Amniotic epithelial cell (primary cell): ENCODE measurements around the gene TLE7.

ENCODE experiments used
- DNase-seq: peaks from one replicate; pipeline ENCODE4 v3.0.0-alpha.2; 2010; ENCODE audit warnings: low read depth

TLE7 gene

GRCh38 chr16:71412270-71413160, 29.3 kb downstream of the TLE7 start:
- DNase-seq: peak; percentile 58

- no peak for DNase-seq
Observed at GRCh38 chr16:71410146-71410545, 31.7 kb downstream of the TLE7 start.

DNA sequence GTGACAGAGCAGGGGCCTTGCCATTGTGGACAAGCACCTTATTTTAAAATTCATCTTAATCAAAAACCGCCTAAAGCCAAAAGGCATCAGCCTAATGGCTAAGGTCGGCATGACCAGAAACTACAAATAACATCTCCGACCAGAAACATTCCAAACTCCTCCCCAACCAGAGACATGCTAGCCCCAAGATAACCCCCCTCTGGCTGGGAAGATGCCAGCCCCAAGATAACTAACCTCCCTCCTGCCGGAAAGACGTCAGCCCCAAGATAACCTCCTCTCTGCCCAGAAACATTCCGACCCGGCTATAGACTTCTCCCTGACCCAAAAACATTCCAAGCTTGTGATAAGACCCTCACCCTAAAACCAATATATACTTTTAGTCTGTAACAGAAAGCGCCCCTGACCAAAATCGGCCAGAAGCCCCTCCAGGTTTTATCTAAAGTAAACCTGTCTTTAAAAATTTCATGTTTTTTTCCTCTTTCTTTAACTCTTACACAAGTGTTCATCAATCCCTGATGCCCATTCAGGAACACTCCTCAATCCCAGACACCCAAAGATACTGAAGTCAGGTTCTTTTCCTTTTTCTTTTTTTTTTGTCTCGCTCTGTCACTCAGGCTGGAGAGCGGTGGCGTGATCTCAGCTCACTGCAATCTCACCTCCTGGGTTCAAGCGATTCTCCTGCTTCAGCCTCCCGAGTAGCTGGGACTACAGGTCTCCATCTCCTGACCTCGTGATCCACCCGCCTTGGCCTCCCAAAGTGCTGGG, 32.7 kb downstream of the TLE7 start:
- peak; percentile 89 for DNase-seq

GRCh38 chr16:71408536-71408935, 33.3 kb downstream of the TLE7 start:
- DNase-seq: peak; percentile 70

- no peak for DNase-seq
Observed at GRCh38 chr16:71407731-71408130, 34.1 kb downstream of the TLE7 start.

GRCh38 chr16:71406724-71407123, 35.1 kb downstream of the TLE7 start:
- no peak for DNase-seq

GRCh38 chr16:71406316-71406715, 35.5 kb downstream of the TLE7 start:
- no peak for DNase-seq

DNA sequence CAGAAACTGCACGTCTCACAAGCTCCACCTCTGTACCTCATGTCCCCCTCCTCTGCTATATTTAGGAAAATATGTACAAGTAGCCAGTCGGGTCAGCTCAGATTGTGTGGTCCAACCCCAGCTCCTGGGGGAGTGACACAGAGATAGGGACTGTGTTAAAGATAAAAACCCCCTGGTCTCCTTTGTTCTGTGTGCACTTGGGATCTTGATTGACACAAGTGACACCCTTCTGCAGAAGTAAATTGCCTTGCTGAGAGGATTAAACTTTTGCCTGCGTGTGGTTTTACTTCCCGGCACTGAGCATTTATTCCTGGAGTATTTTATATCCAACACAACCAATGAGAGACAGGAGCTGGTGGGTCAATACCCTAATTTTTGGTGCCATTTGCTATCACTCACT, 37.5 kb downstream of the TLE7 start:
- no peak for DNase-seq

- no peak for DNase-seq
Observed at GRCh38 chr16:71402674-71403073, 39.2 kb downstream of the TLE7 start.

- no peak for DNase-seq
Observed at GRCh38 chr16:71402007-71402406, 39.8 kb downstream of the TLE7 start.

DNA sequence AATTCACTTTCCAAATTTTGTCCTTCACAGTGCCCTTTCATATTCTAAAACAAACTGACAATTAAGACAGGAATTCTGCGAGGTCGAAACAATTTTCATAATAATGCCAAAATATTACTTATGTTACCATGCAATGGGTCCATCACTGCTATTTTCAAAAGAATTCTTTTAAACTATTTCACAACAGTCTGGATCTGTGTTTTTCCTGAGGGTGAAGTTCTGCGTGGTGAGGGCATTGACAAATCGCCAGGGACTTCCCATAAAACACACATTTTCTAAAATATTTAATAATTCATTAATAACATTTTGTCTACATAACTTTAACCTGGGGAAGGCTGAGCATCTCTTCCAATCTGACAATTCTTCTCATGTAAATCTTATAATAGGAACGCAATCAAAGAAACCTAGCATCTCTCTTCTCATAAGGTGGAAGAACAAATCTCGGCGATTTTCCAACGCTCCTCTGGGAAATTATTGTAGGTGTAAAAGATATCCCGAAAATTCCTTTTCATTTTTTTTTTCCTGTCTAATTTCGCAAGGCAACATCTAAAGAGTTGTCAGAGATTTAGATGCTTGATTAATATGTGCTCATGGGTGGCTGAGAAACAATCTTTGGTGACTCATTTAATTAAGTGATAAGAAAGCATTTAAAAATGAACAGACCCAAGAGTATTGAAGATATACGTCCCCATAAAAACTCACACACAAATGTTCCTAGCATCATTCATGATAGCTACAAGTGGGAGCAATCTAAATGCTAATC, 41.9 kb downstream of the TLE7 start:
- DNase-seq: peak; percentile 38

DNA sequence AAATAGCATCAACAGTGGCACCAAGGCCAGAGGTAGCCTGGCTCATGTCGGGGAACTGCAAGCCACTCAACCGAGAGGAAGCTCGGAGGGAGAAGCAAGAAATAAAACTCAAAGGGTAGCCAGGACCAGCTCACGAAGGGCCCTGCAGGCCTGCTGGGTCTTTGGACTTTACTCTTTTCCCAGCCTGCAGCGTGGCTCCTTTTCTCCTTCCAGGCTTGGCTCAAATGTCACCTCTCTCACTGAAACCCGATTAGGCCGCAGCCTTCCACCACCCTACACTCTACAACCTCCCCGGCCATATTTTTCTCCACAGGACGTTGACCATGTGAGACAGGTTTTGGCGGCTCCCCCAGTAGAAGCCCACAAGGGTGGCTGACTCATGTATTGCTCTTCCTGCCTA, 45.3 kb downstream of the TLE7 start:
- no peak for DNase-seq

DNA sequence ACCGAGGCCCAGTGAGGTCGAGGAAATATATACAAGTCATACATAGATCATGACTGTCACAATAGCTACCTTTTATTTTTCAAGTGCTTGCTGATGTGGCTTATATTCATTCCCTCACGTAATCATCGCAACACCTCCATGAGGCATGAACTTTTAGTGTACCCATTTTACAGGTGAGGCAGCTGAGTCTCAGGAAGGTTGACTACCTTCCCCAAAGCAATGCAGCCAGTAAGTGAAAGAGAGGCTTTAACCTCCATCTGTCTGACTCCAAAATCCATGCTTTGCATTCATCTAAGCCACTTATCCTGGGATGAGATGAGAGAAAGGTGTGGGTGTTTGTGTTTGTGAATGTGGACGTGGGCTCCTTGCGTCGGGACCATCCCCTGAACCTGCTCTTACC, 52.5 kb downstream of the TLE7 start:
- DNase-seq: no peak

DNA sequence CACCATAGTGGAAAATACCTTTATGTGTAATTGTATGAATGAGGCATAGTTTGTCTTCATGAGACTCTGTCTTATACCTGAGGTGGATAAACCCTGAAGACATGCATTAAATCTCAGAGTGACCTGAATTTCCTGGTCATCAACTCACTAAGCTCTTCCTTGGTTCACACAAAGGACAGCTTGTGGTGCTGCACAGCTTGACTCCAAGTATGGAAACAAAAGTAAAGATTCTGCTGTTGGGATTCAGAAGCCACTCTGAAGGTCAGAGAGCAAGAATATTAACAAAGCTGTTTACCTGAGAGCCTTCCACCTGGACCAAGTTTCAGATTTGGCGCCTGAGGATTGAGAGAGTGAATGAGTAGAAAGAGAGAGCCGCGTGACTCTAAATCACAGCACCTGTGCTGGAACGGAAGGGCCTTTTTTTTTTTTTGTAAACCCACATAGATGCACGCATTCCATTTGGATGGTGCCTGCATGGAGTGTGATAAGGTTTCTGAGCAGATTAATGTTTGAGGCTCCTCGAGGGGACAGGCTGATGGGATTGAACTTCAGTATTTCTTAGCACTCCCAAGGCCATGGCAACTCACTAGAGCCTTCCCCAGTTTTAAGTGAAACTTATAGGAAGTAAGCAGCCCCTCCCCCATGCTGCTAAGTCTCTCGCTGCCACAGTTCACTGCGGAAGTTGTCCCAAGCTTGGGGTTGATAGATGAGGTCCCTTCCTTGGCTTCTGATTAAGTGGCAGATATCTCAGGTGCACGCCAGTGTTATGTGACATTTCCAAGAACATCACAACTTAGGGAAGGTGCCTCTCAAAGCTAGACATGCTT, 54.6 kb downstream of the TLE7 start:
- no peak for DNase-seq

- no peak for DNase-seq
Observed at GRCh38 chr16:71384073-71384724, 57.7 kb downstream of the TLE7 start.

DNA sequence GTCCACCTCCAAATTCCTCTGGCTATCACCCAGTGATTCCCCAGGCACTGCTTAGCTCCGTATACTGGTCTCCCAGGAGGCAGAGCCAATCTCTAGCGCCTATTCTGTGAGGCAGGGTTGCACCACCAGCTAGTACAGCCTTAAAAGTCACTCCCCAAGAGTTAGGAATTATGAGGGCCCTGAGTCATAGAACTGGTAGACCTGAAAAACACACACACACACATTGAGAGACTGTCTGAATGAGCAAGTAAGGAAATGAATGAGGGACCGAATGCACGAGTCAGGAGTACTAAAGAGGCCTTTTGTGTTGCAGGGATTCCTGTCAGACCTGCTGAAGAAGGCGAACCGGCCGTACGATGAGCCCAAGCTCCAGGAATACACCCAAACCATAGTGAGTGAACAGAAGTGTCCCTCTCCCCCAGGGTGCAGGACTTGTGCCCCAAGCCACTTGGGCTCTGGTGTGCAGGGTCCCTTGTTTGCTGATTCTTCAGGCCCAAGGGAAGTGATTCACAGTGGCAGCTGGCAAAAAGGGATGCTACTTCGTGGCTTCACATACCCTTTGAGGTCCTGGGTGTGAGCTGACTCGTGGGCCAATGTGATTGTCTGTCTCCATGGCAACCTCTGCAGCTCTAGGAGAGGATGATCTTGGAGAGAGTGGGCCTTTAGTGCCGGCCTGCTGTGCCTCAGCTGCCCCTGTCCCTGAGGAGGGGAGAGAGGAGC, 58.6 kb downstream of the TLE7 start:
- peak; percentile 97 for DNase-seq

- no peak for DNase-seq
Observed at GRCh38 chr16:71380831-71381230, 61.0 kb downstream of the TLE7 start.
